Tibial nerve (tissue), 4 donors: Measurements from ENCODE around the gene NEGR1. TPM values are rescaled to one million over a fixed set of nuclear protein-coding genes. Genes with fewer than 3 reads are reported as not detected.

ENCODE experiments used
- DNase-seq, 2 donors: peaks; one replicate each; pipeline ENCODE4 v3.0.0-alpha.2; 2019; ENCODE audit warnings: low spot score in 2 of 2
- H3K27ac ChIP-seq, 4 donors: fragments of 200-600 bp; sonication (generic) in 3 of 4; one replicate each; pipeline ENCODE4 v1.5.1; 2017 to 2019; ENCODE audit warnings: mild to moderate bottlenecking in 1 of 4
- H3K27me3 ChIP-seq, 2 donors: fragments of 200-600 bp; sonication (generic) in 1 of 2; one replicate each; pipeline versions ENCODE4 v1.5.1 to v1.6.0; 2017 to 2019
- H3K36me3 ChIP-seq, 3 donors: fragments of 200-600 bp; sonication (generic); one replicate each; pipeline ENCODE4 v1.5.1; 2018 to 2019
- H3K4me1 ChIP-seq, 4 donors: fragments of 200-600 bp; sonication (generic) in 3 of 4; one replicate each; pipeline ENCODE4 v1.5.1; 2017 to 2019
- H3K4me3 ChIP-seq, 4 donors: fragments of 200-600 bp; sonication (generic) in 3 of 4; one replicate each; pipeline ENCODE4 v1.5.1; 2017 to 2019; ENCODE audit warnings: mild to moderate bottlenecking in 1 of 4, moderate library complexity in 1 of 4
- H3K9me3 ChIP-seq, 4 donors: fragments of 200-600 bp; sonication (generic) in 3 of 4; one replicate each; pipeline ENCODE4 v1.5.1; 2017 to 2019
- EP300 ChIP-seq, 2 donors: sonication (generic); formaldehyde crosslinking; IDR thresholded peaks; one replicate each; pipeline ENCODE4 v1.6.1; 2017; ENCODE audit warnings: antibody characterized with exemption in 2 of 2, mild to moderate bottlenecking in 1 of 2
- POLR2A ChIP-seq, 2 donors: fragments of 450-650 bp; IDR thresholded peaks; one replicate each; pipeline ENCODE4 v1.6.1; 2017; ENCODE audit warnings: antibody characterized with exemption in 2 of 2, mild to moderate bottlenecking in 2 of 2, moderate library complexity in 2 of 2
- WGBS, 2 donors: methylation state at CpG; one replicate each; pipeline ENCODE4 v1.1.5; 2018; 5-methylcytosine and 5-hydroxymethylcytosine counted together
- total RNA-seq, 4 donors: library from RNA; depleted of rRNA; stranded (reverse); fragments of >200 nt; gene quantifications; one replicate each; pipeline ENCODE4 v1.1.0, GENCODE V29; 2016
- TF ChIP-seq, protein P1 (sequence below), 5 experiments: fragments of 200-600 bp in 3 of 5; fragments of 450-650 bp in 2 of 5; sonication (generic) in 3 of 5; IDR thresholded peaks; one replicate each; pipeline ENCODE4 v1.5.1; 2016 to 2019; ENCODE audit warnings: antibody characterized with exemption in 5 of 5, mild to moderate bottlenecking in 3 of 5, moderate library complexity in 2 of 5

Gene NEGR1
- total RNA-seq, 4 donors from 2014 or later: 46.0 to 58.2 (median 52.4) TPM

DNA sequence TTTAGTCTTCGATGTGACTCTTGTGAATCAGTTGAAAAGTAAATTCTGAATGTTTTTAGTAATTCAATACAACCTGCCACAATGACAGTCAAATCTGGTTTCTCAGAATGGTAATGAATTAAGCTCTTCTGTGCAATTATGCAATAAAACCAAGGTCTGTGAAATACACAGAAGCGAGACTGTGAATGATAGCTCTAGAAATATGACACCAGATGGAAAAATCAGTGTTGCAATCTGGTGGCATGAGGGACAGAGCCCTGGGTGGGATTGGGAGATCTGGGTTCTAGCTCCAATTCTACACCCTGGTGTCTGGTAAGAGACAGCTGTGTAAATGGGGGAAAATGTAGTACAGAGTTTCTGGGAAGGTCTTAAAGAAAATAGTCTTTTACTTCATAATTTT is 615.1 kb downstream of the NEGR1 start:
- Histone ChIP-seq H3K4me1 (peaks cover 0 to 17% (median 0%) of the 10 kb centered on the region in 4 donors), H3K27ac (no peak overlapping the region), H3K4me3 (no peak overlapping the region), H3K9me3 (no peaks in the 10 kb centered on the region), H3K27me3 (no peaks in the 10 kb centered on the region), H3K36me3 (no peaks in the 10 kb centered on the region)
- no peak for TF ChIP-seq POLR2A (IDR thresholded peaks at IDR 0.05)
- peak in 1 of 2 donors; percentile 49 for TF ChIP-seq EP300 (IDR thresholded peaks at IDR 0.05)
- peak in 1 of 2 donors; percentile 24 for DNase-seq
- WGBS, 2 donors: 48 to 67% methylated on average over 2 of the region's 2 CpGs

DNA sequence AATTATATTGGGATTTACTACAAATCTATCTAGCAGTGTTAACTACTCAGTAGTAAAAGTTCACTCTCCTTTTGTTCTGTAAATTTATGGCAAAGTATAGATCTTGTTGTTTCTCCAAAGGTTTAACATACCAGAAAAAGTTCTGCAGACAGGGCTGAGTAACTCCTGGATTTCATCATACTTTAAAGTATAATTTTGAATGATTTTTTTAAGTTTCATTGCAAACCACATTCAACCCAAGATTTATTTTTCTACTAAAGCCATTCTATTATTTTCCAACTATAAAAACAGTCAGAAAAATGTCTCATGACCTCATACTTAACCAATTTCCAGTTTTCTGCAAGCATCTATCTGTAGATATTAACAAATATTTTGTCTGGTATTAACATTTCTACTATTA is 615.7 kb downstream of the NEGR1 start:
- Histone ChIP-seq H3K4me3 (no peak overlapping the region), H3K36me3 (no peaks in the 10 kb centered on the region), H3K27me3 (no peaks in the 10 kb centered on the region), H3K4me1 (peaks cover 0 to 17% (median 0%) of the 10 kb centered on the region in 4 donors), H3K9me3 (no peaks in the 10 kb centered on the region), H3K27ac (no peak overlapping the region)
- DNase-seq: no peak
- TF ChIP-seq EP300 (IDR thresholded peaks at IDR 0.05) (no peak), POLR2A (IDR thresholded peaks at IDR 0.05) (no peak)
- TF ChIP-seq, protein P1, sequence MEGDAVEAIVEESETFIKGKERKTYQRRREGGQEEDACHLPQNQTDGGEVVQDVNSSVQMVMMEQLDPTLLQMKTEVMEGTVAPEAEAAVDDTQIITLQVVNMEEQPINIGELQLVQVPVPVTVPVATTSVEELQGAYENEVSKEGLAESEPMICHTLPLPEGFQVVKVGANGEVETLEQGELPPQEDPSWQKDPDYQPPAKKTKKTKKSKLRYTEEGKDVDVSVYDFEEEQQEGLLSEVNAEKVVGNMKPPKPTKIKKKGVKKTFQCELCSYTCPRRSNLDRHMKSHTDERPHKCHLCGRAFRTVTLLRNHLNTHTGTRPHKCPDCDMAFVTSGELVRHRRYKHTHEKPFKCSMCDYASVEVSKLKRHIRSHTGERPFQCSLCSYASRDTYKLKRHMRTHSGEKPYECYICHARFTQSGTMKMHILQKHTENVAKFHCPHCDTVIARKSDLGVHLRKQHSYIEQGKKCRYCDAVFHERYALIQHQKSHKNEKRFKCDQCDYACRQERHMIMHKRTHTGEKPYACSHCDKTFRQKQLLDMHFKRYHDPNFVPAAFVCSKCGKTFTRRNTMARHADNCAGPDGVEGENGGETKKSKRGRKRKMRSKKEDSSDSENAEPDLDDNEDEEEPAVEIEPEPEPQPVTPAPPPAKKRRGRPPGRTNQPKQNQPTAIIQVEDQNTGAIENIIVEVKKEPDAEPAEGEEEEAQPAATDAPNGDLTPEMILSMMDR (IDR thresholded peaks at IDR 0.05): no peak

GRCh38 chr1:71660411-71660810 is 621.9 kb downstream of the NEGR1 start:
- Histone ChIP-seq H3K27me3 (no peaks in the 10 kb centered on the region), H3K4me3 (no peak overlapping the region), H3K9me3 (no peaks in the 10 kb centered on the region), H3K4me1 (peaks cover 0 to 16% (median 1%) of the 10 kb centered on the region in 4 donors), H3K27ac (no peak overlapping the region), H3K36me3 (no peaks in the 10 kb centered on the region)
- 77 to 78% methylated on average over 4 of the region's 4 CpGs for WGBS, 2 donors
- TF ChIP-seq EP300 (IDR thresholded peaks at IDR 0.05) (no peak), POLR2A (IDR thresholded peaks at IDR 0.05) (no peak)
- TF ChIP-seq, protein P1 (IDR thresholded peaks at IDR 0.05): no peak
- DNase-seq: no peak

DNA sequence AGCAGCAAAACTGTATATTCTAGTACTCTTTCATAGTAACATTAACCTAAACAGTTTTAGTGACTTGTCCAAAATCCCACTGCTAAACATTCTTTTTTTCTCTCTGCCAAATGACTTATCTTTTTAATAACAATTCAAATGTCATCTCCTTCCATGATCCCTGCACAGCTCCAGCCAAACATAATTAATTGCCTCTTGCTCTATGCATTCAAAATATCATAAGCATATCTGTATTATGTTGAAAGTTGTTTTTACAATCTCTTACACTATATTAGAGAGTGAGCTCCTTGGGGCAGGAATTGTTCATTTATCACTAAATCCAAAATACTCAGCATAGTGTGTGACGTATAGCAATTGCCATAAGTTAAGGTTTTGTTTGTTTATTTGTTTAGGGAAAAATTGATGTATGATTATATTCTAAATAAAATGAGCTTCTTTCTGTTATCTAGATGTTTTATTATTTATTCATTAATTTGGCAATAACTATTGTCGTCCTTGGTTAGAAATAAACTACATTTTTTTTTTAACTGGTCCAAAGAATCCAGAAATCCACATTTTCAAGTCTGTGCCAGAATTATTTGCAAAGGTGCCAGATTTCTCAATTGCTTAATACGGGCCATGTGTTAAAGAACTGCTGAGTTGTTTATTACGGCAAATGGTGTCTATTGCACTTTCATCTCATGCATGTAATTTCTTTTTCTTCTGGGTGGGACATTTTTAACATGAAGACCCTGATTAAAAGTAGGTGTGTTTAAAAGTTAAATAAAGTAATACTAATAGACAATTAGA is 624.3 kb downstream of the NEGR1 start:
- Histone ChIP-seq H3K36me3 (no peaks in the 10 kb centered on the region), H3K9me3 (no peaks in the 10 kb centered on the region), H3K4me1 (peaks cover 0 to 16% (median 1%) of the 10 kb centered on the region in 4 donors), H3K27ac (no peak overlapping the region), H3K4me3 (no peak overlapping the region), H3K27me3 (no peaks in the 10 kb centered on the region)
- TF ChIP-seq, protein P1 (IDR thresholded peaks at IDR 0.05): no peak
- TF ChIP-seq EP300 (IDR thresholded peaks at IDR 0.05): peak in 1 of 2 donors; percentile 37
- WGBS, 2 donors: 42% methylated on average over 4 of the region's 4 CpGs
- peak in 1 of 2 donors; percentile 38 for DNase-seq

DNA sequence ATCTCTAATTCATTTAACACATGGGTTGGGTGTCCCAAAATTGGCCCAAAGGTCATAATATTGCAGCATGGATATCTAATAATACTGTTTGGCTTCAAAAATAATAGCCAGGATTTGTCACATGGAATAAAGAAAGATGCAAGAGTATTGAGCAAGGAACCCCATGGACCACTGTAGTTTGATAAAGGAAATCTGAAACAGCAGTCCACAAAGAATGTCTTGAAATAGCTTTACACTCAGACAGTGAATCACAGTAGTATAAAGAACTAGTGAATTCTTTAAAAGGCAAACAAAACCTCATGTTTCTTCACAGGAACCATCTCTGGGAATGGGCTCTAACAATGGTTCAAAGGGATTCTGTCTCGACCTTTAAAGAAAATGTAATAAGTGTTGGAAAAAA is 625.4 kb downstream of the NEGR1 start:
- no peaks in the 10 kb centered on the region for H3K36me3 ChIP-seq
- H3K9me3 ChIP-seq: no peaks in the 10 kb centered on the region
- no peak for DNase-seq
- H3K4me3 ChIP-seq: no peak overlapping the region
- no peaks in the 10 kb centered on the region for H3K27me3 ChIP-seq
- WGBS, 2 donors: 49 to 77% methylated on average over 1 of the region's 1 CpG
- H3K4me1 ChIP-seq: peaks cover 0 to 16% (median 1%) of the 10 kb centered on the region in 4 donors
- no peak overlapping the region for H3K27ac ChIP-seq
- TF ChIP-seq, protein P1 (IDR thresholded peaks at IDR 0.05): no peak
- TF ChIP-seq POLR2A (IDR thresholded peaks at IDR 0.05): no peak
- no peak for TF ChIP-seq EP300 (IDR thresholded peaks at IDR 0.05)
